ENCODE measurements around the gene RALB.
"Not testable (repeated sequence)": the region's sequence is repeated elsewhere in the genome, so short reads cannot be mapped to it uniquely, and the experiment has no call there.

The RALB gene

GRCh38 chr2:120308038-120308910 is 55.6 kb downstream of the RALB start:
- H3K27ac ChIP-seq = no peak overlapping the region

GRCh38 chr2:120310136-120310535 is 57.5 kb downstream of the RALB start:
- no peak overlapping the region for H3K27ac ChIP-seq
- no peak overlapping the region for H3K4me3 ChIP-seq

More at GRCh38 chr2:120308038-120308910, 55.6 kb downstream of the RALB start:
- H3K4me3 ChIP-seq = no peak overlapping the region

- H3K4me3 ChIP-seq, H3K27ac ChIP-seq: not testable (repeated sequence)
These were observed 58.2 kb downstream of the RALB start for GRCh38 chr2:120310841-120311240.

- Histone ChIP-seq H3K27ac (no peak overlapping the region), H3K4me3 (no peak overlapping the region)
These were observed 59.4 kb downstream of the RALB start for GRCh38 chr2:120312076-120312475.

- Histone ChIP-seq H3K27ac (peak overlapping the region in 10 of 21 experiments; percentile 14 to 65 (median 45)), H3K4me3 (peak overlapping the region; percentile 2 to 43 (median 31))
These were observed 60.4 kb downstream of the RALB start for GRCh38 chr2:120312860-120313694.

- Histone ChIP-seq H3K4me3 (peak overlapping the region in 6 of 7 experiments; percentile 6 to 43 (median 32)), H3K27ac (peak overlapping the region in 5 of 21 experiments; percentile 14 to 65 (median 41))
These were observed 61.3 kb downstream of the RALB start for GRCh38 chr2:120313695-120314615.

- Histone ChIP-seq H3K4me3 (no peak overlapping the region), H3K27ac (no peak overlapping the region)
These were observed 62.2 kb downstream of the RALB start for GRCh38 chr2:120314690-120315366.

GRCh38 chr2:120315367-120316033 is 62.8 kb downstream of the RALB start:
- H3K4me3 ChIP-seq = no peak overlapping the region
- H3K27ac ChIP-seq = no peak overlapping the region

- no peak overlapping the region for H3K4me3 ChIP-seq
- no peak overlapping the region for H3K27ac ChIP-seq
These were observed 63.4 kb downstream of the RALB start for GRCh38 chr2:120316071-120316470.

GRCh38 chr2:120316528-120317179 is 64.0 kb downstream of the RALB start:
- H3K27ac ChIP-seq = no peak overlapping the region
- H3K4me3 ChIP-seq = no peak overlapping the region

GRCh38 chr2:120317180-120317533 is 64.5 kb downstream of the RALB start:
- no peak overlapping the region for H3K4me3 ChIP-seq
- no peak overlapping the region for H3K27ac ChIP-seq

- H3K27ac ChIP-seq = no peak overlapping the region
- no peak overlapping the region for H3K4me3 ChIP-seq
These were observed 65.3 kb downstream of the RALB start for GRCh38 chr2:120317916-120318315.

GRCh38 chr2:120318626-120319025 is 66.0 kb downstream of the RALB start:
- H3K27ac ChIP-seq = peak overlapping the region in 3 of 21 experiments; percentile 3 to 51 (median 36)
- H3K4me3 ChIP-seq = no peak overlapping the region

GRCh38 chr2:120319123-120319522 is 66.5 kb downstream of the RALB start:
- peak overlapping the region in 6 of 21 experiments; percentile 3 to 65 (median 48) for H3K27ac ChIP-seq
- H3K4me3 ChIP-seq = no peak overlapping the region

- Histone ChIP-seq H3K27ac (peak overlapping the region in 6 of 21 experiments; percentile 3 to 65 (median 48)), H3K4me3 (no peak overlapping the region)
These were observed 67.2 kb downstream of the RALB start for GRCh38 chr2:120319686-120320317.

GRCh38 chr2:120320318-120320851 is 67.7 kb downstream of the RALB start:
- peak overlapping the region in 2 of 21 experiments; percentile 34 to 44 for H3K27ac ChIP-seq
- no peak overlapping the region for H3K4me3 ChIP-seq

GRCh38 chr2:120320887-120321556 is 68.4 kb downstream of the RALB start:
- not testable (repeated sequence) for H3K27ac ChIP-seq

More at GRCh38 chr2:120320887-120321556, 68.4 kb downstream of the RALB start:
- H3K4me3 ChIP-seq = not testable (repeated sequence)

Measured in skin epidermis (tissue), 12 donors.